ENCODE measurements around the gene INTS4.
"Not testable (repeated sequence)": the region's sequence is repeated elsewhere in the genome, so short reads cannot be mapped to it uniquely, and the experiment has no call there.

Gene INTS4

GRCh38 chr11:78022397-78023396, 28.2 kb upstream of the INTS4 start, which contains the start of gene KCTD14:
Gene KCTD14, minus strand, starts transcription at chr11:78023276. Its CDS starts 27 bp downstream, at chr11:78023249.
- DNase-seq: no peak

- no peak for DNase-seq
Measured at GRCh38 chr11:78021611-78022010, 27.1 kb upstream of the INTS4 start.

GRCh38 chr11:78020246-78020645, 25.8 kb upstream of the INTS4 start:
- DNase-seq: no peak

- DNase-seq: no peak
Measured at GRCh38 chr11:78019808-78020207, 25.3 kb upstream of the INTS4 start.

- DNase-seq: no peak
Measured at GRCh38 chr11:78015878-78016277, 21.4 kb upstream of the INTS4 start.

- DNase-seq: not testable (repeated sequence)
Measured at GRCh38 chr11:78014937-78015520, 20.6 kb upstream of the INTS4 start.

GRCh38 chr11:78011301-78011700, 16.8 kb upstream of the INTS4 start:
- DNase-seq: no peak

GRCh38 chr11:78010755-78011154, 16.3 kb upstream of the INTS4 start:
- no peak for DNase-seq

GRCh38 chr11:78010304-78010703, 15.8 kb upstream of the INTS4 start:
- no peak for DNase-seq

GRCh38 chr11:78009062-78009461, 14.6 kb upstream of the INTS4 start:
- no peak for DNase-seq

GRCh38 chr11:78000193-78000592, 5.7 kb upstream of the INTS4 start:
- peak; percentile 59 for DNase-seq

- no peak for DNase-seq
Measured at GRCh38 chr11:77999446-78000030, 5.1 kb upstream of the INTS4 start.

GRCh38 chr11:77993902-77994301, 566 bp downstream of the INTS4 start:
- no peak for DNase-seq

GRCh38 chr11:77990981-77991380, 3.5 kb downstream of the INTS4 start:
- DNase-seq: no peak

- DNase-seq: not testable (repeated sequence)
Measured at GRCh38 chr11:77986456-77986855, 8.0 kb downstream of the INTS4 start.

- DNase-seq: no peak
Measured at GRCh38 chr11:77981346-77981947, 13.0 kb downstream of the INTS4 start.

GRCh38 chr11:77968337-77968736, 26.1 kb downstream of the INTS4 start:
- DNase-seq: no peak

GRCh38 chr11:77967753-77968152, 26.7 kb downstream of the INTS4 start:
- DNase-seq: no peak

GRCh38 chr11:77967121-77967520, 27.3 kb downstream of the INTS4 start:
- DNase-seq: no peak

GRCh38 chr11:77966338-77966737, 28.1 kb downstream of the INTS4 start:
- no peak for DNase-seq

- DNase-seq: peak; percentile 63
Measured at GRCh38 chr11:77959434-77959833, 35.0 kb downstream of the INTS4 start.

- DNase-seq: peak; percentile 48
Measured at GRCh38 chr11:77958583-77959177, 35.8 kb downstream of the INTS4 start.

GRCh38 chr11:77943296-77943695, 51.2 kb downstream of the INTS4 start:
- peak; percentile 2 for DNase-seq

Data from NCI-H226 (cell line).